NCI-H146 treated with DMSO at 0.1 percent for 48 hours (cell line): ENCODE results near the gene MKI67.

ENCODE experiments used
- DNase-seq: peaks from one replicate; lab custom pipeline; 2025; ENCODE audit not compliant: unreplicated experiment; lab: John Stamatoyannopoulos, UW

The MKI67 gene

GRCh38 chr10:128055061-128055868, 71.0 kb downstream of the MKI67 start:
- DNase-seq: no peak

- DNase-seq: no peak
Observed at GRCh38 chr10:128054163-128054970, 71.9 kb downstream of the MKI67 start.

- DNase-seq: no peak
Observed at GRCh38 chr10:128053356-128053755, 72.9 kb downstream of the MKI67 start.

GRCh38 chr10:128052696-128053095, 73.5 kb downstream of the MKI67 start:
- no peak for DNase-seq

- no peak for DNase-seq
Observed at GRCh38 chr10:128051548-128051947, 74.7 kb downstream of the MKI67 start.

- DNase-seq: no peak
Observed at GRCh38 chr10:128050936-128051335, 75.3 kb downstream of the MKI67 start.

GRCh38 chr10:128050121-128050516, 76.1 kb downstream of the MKI67 start:
- DNase-seq: no peak

GRCh38 chr10:128049226-128050120, 76.8 kb downstream of the MKI67 start:
- DNase-seq: no peak

GRCh38 chr10:128048819-128049210, 77.4 kb downstream of the MKI67 start:
- no peak for DNase-seq

GRCh38 chr10:128047991-128048818, 78.0 kb downstream of the MKI67 start:
- DNase-seq: no peak

GRCh38 chr10:128047351-128047750, 78.9 kb downstream of the MKI67 start:
- DNase-seq: no peak

GRCh38 chr10:128046953-128047290, 79.3 kb downstream of the MKI67 start:
- no peak for DNase-seq
